ENCODE results near the gene M6PR.

GRCh38 chr12:8989413-8989812, 40.0 kb upstream of the M6PR start, which contains the start of gene KLRG1:
- TF ChIP-seq, protein P1, sequence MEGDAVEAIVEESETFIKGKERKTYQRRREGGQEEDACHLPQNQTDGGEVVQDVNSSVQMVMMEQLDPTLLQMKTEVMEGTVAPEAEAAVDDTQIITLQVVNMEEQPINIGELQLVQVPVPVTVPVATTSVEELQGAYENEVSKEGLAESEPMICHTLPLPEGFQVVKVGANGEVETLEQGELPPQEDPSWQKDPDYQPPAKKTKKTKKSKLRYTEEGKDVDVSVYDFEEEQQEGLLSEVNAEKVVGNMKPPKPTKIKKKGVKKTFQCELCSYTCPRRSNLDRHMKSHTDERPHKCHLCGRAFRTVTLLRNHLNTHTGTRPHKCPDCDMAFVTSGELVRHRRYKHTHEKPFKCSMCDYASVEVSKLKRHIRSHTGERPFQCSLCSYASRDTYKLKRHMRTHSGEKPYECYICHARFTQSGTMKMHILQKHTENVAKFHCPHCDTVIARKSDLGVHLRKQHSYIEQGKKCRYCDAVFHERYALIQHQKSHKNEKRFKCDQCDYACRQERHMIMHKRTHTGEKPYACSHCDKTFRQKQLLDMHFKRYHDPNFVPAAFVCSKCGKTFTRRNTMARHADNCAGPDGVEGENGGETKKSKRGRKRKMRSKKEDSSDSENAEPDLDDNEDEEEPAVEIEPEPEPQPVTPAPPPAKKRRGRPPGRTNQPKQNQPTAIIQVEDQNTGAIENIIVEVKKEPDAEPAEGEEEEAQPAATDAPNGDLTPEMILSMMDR (IDR thresholded peaks at IDR 0.05) = no peak
- no peak for TF ChIP-seq EP300 (IDR thresholded peaks at IDR 0.05)

Measured in ovary (tissue), 3 donors.